T-helper 1 cell (primary cell): ENCODE results near the gene ADD3.
"Not testable (repeated sequence)": the region's sequence is repeated elsewhere in the genome, so short reads cannot be mapped to it uniquely, and the experiment has no call there.

ENCODE experiments used
- DNase-seq, 5 donors: peaks; one replicate each; pipeline ENCODE4 v3.0.0-alpha.2; 2012 to 2020

The ADD3 gene

DNA sequence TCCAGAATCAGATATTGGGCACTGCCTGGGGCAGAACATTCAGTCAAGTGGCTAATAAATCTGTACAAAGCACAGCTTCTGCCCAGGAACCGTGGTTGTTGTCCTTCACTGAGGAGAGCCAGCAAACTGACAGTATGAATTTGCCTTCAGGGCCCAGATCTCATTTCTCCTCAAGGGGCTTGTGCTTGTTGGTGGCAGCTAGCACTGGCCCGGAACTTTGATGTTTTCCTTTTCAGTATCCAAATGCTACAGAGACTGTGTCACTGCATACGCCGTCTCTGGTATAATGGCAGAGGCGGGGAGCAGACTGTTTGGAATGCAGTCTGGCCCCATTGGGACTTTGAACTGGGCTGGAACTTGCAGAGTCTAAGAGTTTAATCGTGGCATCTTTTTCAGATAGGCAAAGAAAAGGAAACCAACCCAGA, 30.4 kb upstream of the ADD3 start:
- no peak for DNase-seq

DNA sequence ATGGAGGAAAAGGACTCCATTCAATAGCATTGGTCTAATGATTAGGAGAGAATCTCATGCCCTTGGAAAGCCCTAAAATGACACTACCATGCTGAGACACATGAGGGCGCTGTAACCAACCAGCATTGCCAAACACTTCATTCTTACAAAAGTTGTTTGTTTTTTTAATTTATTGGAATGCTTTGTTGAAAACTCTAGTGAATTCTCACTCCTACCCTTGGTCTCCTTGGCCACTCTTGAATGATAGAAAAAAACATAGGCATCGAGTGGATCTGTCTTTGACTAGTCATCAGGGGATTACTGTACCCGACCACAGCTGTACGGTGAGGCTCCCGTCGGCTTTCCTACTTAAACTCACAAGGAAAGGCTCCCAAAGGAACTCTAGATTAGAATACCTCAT, 29.3 kb upstream of the ADD3 start:
- peak; percentile 36 to 55 (median 40) for DNase-seq

DNA sequence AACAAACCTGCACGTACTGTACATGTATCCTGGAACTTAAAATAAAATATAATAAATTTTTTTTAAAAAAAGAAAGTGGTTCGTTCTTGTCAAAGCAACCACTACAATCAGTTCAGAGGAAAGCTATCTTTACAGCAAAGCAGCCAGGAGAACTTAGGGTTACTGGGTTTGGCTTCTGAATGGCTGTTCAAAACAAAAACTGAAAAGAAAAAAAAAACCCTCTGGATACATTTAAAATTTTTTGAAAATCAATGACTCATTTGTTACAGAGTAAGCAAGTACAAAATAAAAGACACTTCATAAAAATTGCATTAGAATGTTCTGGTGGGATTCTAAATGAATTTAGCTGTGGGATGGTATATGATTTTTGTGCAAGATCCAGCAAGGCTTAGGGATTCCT, 28.6 kb upstream of the ADD3 start:
- no peak for DNase-seq

DNA sequence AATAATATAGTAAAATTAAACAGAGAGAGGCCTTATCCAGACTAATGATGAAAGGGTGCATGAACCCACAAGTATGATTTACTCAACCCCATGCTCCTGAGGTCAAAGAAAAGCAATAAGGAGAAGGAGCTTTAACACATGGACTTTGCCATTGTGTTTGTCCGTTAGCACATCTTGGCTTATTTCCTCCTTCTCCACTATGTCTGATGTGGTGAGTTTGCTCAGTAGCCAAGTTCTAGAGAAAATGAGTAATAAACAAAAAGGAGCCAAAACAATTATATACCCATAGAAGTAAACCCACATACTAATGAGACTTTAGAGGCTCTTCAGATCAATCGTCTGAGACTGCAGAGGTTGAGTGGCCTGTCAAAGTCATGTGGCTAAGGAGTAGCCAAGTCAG, 26.1 kb upstream of the ADD3 start:
- no peak for DNase-seq

DNA sequence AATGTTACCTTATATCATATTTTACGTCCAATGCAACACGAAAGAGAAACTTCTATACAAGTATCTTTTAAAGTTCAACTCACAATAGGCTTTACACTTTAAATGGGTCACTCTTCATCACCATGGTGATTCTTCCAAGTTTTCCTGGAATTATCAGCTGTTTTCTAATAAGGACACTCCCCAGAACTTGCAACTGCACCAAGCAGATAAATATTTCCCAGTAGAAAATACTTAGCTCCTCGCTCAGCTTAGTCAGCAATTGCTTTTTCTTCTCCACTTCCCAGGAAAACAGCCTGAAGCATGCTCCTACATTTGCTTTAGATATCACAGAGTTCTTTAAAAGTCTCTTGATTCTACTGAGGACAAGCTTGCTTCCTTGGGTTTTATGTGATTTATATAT, 25.7 kb upstream of the ADD3 start:
- DNase-seq = no peak

DNA sequence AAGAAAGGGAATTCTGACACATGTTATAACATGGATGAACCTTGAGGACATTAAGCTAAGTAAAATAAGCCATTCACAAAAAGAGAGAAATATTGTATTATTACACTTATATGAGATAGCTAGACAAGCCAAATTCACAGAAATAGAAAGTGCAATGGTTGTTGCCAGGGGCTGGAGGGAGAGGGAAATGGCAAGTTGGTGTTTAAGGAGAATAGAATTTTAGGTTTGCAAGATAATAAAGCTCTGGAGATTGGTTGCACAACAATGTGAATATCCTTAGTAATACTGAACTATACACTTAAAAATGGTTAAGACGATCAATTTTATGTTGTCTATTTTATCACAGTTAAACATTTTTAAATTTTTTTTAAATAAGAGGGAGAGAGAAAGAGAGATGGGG, 25.0 kb upstream of the ADD3 start:
- DNase-seq = no peak

DNA sequence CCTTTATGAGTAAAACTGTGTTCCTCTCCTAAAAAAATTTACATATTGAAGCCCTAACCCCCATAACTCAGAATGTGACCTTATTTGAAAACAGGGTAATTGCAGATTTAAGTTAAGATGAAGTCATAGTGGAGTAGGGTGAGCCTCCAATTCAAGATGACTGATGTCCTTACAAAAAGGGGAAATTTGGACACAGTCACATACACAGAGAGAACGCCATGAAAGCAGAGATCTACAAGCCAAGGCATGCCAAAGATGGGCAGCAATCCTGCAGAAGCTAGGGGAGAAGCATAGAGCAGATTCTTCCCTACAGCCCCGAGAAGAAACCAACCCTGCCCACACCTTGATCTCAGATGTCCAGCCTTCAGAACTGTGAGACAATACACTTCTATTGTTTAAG, 23.8 kb upstream of the ADD3 start:
- DNase-seq = no peak

DNA sequence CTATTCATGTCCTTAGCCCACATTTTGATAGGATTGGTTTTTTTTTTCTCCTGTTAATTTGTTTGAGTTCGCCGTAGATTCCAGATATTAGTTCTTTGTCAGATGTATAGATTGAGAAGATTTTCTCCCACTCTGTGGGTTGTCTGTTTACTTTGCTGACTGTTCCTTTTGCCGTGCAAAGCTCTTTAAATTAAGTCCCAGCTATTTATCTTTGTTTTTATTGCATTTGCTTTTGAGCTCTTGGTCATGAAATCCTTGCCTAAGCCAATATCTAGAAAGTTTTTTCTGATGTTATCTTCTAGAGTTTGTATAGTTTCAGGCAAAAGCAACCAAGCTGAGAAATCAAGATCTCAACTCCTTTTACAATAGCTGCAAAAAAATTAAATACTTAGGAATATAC, 22.0 kb upstream of the ADD3 start:
- DNase-seq = not testable (repeated sequence)

DNA sequence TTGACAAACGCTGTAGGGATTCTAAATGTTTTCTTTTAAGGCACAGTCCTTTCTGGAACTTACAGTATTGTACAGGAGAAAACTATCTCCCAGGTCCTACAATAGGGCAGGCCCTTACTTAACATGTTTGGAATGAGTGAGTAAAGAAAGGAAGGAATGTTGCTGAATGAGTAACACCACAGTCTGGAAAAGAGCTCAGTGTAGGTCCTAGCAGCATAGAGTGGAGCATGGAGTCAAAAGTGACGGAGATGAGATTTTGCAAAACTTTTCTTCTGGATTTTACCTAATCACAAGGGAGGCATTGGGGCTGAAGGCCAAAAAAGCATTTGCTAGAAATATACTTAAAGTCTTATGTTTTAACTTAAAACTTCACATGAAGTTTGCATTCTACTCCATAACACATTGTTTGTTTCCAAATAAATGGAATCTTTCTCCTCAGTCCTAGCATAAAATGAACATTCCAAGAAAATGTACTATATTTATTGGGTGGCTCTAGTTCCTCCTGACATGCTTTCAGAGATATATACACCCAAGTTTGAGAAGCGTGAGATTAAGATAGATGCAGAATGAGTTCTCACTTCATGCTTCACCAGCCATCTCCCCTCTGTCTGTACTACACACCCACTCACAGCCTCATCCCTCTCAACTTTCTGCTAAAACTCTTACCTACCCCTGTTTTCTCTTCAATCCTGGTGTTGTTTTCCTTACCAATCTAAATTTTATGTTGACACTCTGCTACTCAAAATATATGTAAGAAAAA, 20.2 kb upstream of the ADD3 start:
- DNase-seq = no peak

DNA sequence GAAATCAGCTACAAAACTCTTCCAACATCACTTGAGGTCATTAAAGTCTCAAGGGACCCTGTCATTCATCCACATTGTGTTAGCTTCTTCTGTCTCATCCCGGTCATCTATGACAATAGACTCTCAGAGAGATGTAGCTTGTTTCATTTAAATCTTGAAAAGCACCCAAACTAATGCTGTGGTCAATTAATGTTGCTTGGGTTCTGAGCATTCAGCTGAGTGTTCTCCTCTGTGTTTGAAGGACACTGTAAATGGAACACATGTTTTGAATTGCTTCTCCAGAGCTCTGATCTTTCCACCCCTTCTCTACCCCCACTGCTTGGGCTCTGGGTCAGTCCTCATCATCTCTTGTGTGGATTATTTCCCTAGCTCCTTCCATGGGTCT, 19.6 kb upstream of the ADD3 start:
- DNase-seq = no peak

DNA sequence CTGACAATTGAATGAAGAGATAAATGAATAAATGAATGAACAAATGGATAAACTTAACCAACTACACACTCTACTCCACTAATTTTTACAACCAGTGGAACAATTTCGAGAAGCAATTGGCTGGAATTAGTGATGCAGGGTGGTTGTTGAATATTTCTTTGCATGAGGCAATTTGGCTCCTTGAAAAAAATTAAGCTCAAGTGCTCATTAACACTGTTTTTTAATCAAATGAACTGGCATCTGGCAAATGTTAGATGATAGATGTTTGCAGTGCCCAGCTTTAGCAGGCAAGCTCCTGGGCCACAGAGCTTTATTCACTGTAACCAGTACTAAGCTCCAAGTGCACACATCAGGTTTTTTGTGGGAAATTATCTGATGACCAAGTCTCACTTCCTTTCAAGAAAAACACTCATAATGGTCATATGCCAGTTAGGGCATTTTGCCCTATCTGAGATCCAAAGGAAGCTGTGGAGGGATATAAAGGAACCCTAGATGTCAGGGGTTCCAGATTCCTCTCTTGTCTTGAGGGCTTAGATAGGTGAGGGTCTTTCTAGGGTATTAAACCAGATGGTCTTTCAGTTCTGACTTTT, 16.4 kb upstream of the ADD3 start:
- no peak for DNase-seq

DNA sequence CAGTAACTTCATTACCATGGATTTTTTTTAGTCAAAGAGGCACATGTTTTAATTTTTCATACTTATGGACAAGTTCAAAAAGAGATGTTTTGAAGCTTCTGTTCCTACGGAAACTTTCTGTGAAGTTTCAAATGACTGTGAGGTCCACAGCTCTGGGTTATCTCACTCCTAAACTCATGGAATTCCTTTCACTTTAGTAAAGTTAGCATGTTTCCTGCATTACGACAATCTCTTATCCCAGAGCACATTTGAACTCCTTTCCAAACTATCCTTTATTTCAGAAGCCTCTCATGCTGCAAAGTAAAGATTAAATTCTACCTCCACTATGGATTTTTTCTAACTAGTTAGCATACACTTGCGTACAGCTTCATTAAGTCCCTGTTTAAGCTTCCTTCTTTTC, 15.3 kb upstream of the ADD3 start:
- no peak for DNase-seq

DNA sequence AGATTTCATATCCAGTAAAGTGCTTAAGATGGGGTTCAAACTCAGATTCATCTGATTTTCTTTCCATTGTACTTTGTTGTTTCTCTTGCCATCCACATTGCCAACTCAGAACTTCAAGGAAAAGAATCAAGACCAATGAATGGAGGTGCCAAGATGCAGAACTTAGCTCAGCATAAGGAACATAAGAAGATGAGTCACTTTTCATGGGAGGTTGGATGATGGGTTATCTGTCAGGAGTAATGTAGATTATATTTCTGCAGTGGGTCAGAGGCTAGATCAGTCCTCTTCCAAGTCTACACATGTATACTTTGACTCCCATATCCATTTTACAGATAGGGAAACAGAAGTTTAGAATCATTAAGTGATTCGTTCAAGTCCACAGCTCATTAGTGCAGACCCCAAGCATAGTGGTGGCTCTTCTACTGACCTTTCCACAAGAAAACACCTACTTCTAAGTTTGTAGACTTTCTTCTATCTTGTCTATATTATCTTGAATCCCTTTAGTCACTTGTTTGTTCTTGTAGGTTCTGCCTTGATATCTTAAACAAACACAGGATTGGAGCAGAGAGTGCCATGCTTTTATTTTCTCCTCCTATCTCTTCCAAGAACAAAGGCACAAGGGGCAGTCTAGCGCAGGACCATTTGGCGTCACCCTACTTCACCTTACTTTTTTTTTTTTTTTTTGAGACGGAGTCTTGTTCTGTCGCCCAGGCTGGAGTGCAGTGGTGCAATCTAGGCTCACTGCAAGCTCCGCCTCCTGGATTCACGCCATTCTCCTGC, 14.0 kb upstream of the ADD3 start:
- no peak for DNase-seq

DNA sequence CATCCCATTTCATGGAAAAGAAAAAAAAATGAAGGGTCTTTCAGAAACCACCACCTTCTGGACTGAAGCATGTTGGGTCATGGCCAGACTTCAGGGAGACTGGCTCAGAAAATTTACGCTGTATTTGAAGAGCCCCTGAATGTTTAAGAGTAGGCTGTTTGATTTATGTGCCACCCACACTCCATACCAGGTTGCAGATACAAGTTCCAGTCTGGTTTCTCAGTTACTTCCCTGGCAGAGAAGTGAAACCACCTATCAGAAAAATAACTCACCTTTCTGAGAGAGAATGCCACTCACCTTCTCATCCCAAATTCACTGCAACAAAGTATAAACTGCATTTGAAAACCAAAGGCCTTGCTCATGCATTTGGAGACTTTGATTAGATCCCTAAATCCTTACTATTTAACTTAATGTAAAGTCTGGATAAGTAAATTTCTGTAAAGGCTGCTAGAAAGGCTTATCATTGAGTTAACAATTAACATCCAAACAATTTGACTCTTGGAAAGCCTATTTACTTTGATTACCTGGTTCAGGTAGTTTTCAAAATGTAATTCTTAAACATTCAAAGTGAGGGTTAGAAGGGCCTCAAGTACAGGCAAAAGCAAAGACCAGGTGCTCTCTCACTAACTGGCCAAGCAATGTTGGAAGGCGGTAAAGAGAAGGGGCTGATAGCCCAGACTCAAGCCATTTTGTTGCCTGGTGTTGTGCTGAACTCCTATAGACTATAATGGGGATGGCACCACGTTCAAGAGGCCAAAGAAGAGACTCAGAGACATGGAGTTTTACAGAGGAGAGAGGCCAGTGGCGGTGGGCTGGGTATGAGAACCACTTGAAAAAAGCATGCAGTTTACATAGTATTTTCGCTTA, 12.8 kb upstream of the ADD3 start:
- no peak for DNase-seq

DNA sequence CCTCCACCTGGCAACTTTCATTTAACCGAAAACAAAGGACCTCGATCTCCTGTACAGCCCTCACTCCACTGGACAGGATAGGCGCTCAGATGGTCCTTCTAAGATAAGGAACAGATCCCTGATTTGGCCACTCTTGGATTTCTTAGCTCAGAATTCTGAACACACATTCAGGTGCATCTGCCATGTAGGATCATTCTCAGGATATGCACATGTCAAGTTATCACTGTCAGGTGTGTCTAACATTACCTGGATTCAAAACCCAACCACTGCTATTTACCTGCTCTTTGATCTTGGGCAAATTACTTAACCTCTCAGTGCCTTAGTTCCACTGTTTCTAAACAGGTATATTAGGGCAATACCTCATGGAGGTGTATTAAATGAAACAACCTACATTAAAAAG, 12.2 kb upstream of the ADD3 start:
- no peak for DNase-seq

DNA sequence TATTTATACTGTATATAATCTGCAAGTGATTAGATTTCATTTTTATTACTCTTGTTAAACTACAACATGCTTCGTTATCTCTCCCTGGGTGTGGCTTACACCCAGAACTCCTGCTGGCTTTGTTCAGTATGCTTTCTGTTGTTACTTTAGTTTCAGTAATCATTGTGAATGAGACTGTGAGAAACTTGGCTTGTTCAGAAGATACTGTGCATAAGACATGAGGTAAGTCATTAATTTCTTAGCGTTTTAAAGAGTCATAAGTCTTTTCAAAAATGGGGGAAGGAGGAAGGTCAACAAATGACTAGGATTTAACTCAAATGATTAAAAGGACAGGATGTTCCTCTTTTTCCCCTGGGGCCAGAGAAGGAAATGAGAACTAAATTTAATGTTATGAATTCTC, 11.6 kb upstream of the ADD3 start:
- DNase-seq = no peak

DNA sequence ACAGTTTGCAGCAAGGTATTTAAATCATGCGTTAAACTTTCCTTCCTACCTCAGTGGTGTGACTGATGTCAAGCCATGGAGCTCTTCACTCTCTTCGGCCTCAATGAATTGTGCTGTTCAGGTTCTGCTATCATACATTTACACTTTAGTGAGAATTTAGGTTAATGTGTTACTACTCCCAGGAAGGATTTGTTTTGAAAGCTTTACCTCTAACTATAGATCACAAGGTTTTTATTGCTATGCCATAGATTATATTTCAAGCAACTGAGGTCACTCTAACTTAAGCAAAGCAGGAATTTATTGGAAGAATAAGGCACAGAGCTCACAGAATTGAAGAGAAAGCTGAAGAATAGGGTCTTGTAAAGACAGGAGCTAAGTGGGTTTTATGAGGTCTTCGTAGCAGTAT, 11.0 kb upstream of the ADD3 start:
- DNase-seq = no peak

DNA sequence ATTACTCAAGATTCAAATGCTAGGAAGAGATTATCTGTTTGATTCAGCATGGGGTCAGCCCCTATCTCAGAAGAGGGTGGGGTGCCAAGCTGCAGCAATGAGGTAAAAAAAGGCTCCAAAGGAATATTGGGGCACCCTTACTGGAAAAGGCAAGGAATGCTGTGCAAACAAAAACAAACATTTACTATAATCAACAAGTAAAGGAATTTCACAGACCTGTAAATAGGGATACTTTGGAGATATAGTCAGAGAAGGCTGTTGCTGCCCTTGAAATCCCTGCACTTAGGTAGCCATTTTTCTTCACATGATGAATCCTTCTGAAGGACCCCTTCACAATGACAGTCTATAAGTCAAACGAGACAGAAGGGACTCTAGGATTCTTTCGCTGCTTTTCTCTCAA, 10.6 kb upstream of the ADD3 start:
- no peak for DNase-seq

DNA sequence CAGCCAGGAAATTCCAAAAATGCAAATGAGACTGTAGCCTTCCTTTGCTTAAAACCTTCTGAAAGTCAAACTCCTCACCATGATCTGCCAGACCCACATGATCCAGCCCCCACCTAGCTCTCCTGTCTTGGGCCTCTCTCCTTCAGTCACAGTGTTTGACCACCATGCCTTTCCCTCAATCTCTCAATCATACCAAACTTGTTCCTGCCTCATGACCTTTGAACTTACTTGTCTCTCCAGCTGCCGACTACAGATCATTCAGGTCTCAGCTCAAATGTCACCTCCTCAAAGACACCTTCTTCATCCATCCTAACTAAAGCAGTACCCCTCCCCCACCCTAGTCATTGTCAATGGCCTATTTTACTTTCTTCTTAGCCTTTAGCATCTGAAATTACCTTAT, 9.3 kb upstream of the ADD3 start:
- no peak for DNase-seq

DNA sequence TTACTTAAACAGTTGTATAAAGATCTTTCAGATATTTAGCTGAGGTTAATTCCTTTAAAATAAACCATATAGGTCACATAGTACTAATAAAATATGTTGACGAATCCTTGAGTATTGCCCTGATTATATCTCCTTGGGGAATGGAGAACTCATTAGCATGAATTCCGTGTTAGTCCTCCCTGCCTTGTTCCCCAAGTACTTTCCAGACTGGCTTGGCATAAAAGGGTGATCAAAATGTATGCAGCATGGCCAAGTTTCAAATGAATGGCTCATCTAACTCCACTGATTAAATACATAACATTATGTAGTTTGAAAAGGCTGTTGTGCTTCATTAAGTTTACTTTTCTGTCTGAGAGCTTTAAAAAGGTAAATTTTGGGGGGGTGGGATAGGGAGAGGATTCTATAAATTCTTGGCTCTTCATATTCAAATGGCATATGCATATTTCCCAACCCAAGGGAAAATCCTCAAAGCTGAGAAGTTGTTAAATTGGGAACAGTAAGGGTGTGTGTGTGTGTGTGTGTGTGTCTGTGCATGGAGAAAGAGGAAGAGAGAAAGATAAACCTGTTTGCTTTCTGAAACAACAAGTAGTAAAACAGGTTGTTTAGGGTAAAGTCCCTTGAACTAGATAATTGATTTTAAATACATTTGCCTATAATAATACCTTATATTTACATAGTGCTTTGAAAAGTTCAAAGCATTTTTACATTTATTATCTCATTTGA, 4.8 kb upstream of the ADD3 start:
- no peak for DNase-seq

DNA sequence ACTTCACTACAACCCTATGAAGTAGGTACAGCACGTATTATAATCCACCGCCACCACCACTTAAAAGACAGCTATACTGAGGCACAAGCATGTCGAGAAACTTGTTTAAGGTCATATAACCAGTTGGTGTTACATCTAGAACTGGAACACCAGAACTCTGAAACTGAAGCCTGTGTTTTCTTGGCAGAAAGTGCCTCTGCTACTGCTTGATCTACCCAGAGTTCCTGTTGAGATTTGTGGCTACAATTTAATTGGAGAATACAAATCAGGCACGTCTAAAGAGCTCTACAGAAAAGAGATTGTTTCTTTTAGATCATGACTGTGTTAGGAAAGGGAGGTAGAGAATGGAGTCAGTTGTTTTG, 4.3 kb upstream of the ADD3 start:
- DNase-seq = no peak

DNA sequence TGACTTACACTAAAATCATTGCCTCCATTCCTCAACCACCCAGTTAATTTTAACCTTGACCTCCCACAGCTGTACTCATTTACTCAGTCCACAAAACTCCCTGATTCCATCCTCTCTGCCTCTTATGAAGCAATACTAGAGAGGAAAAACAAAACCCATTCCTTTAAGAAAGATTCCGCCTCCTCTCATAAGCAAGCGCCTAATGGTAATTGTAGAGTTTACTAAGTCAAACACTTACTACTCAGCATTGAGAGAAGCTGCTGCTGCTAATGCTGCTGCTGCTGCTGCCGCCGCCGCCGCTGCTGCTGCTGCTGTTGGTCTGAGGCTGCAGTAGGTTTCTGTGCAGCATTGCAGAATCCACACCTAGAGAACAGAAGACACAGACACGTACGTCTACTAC, 2.1 kb upstream of the ADD3 start:
- DNase-seq = peak in 1 of 5 donors; percentile 17
